Thoracic aorta (tissue), 2 donors: ENCODE measurements around the gene CHAC1. TPM values are rescaled to one million over a fixed set of nuclear protein-coding genes. Genes with fewer than 3 reads are reported as not detected.

Experiments used
- ATAC-seq: fragments of 150-250 bp; one replicate; pipeline ENCODE4 v1.8.0; 2017; ENCODE audit warnings: low read depth; ENCODE audit not compliant: insufficient number of reproducible peaks, low FRiP score
- DNase-seq: peaks from one replicate; pipeline ENCODE4 v3.0.0-alpha.2; 2020; ENCODE audit warnings: low spot score
- H3K27ac ChIP-seq, 2 donors: fragments of 200-600 bp; sonication (generic); 1 replicate in 1 of 2; 2 replicates in 1 of 2; pipeline ENCODE4 v1.5.1; 2016; ENCODE audit warnings: mild to moderate bottlenecking in 2 of 2, moderate library complexity in 2 of 2
- H3K27me3 ChIP-seq: fragments of 200-600 bp; sonication (generic); replicated peaks from 2 replicates; pipeline ENCODE4 v1.6.0; 2016; ENCODE audit warnings: mild to moderate bottlenecking; ENCODE audit not compliant: insufficient read depth
- H3K36me3 ChIP-seq: fragments of 200-600 bp; sonication (generic); one replicate; pipeline ENCODE4 v1.5.1; 2016
- H3K4me1 ChIP-seq, 2 donors: fragments of 200-600 bp; sonication (generic); 1 replicate in 1 of 2; 2 replicates in 1 of 2; pipeline versions ENCODE4 v1.5.1 to v1.6.0; 2016; ENCODE audit warnings: low read depth in 2 of 2, mild to moderate bottlenecking in 1 of 2; ENCODE audit not compliant: control insufficient read depth in 1 of 2
- H3K4me3 ChIP-seq: fragments of 200-600 bp; sonication (generic); 2 replicates; pipeline ENCODE4 v1.5.1; 2016; ENCODE audit warnings: mild to moderate bottlenecking
- H3K9me3 ChIP-seq: fragments of 200-600 bp; sonication (generic); 2 replicates; pipeline ENCODE4 v1.5.1; 2016
- total RNA-seq, 2 donors: library from RNA; depleted of rRNA; stranded (reverse); fragments of >200 nt; gene quantifications; one replicate each; pipeline versions ENCODE4 v1.1.0 to v1.2.3, GENCODE V29; 2016
- TF ChIP-seq, protein P1 (sequence below): fragments of 200-600 bp; sonication (generic); IDR thresholded peaks from one replicate; pipeline ENCODE4 v1.5.1; 2019; ENCODE audit warnings: antibody characterized with exemption

Gene CHAC1
- total RNA-seq, 2 donors from 2014 or later: 3.9 to 7.3 TPM

DNA sequence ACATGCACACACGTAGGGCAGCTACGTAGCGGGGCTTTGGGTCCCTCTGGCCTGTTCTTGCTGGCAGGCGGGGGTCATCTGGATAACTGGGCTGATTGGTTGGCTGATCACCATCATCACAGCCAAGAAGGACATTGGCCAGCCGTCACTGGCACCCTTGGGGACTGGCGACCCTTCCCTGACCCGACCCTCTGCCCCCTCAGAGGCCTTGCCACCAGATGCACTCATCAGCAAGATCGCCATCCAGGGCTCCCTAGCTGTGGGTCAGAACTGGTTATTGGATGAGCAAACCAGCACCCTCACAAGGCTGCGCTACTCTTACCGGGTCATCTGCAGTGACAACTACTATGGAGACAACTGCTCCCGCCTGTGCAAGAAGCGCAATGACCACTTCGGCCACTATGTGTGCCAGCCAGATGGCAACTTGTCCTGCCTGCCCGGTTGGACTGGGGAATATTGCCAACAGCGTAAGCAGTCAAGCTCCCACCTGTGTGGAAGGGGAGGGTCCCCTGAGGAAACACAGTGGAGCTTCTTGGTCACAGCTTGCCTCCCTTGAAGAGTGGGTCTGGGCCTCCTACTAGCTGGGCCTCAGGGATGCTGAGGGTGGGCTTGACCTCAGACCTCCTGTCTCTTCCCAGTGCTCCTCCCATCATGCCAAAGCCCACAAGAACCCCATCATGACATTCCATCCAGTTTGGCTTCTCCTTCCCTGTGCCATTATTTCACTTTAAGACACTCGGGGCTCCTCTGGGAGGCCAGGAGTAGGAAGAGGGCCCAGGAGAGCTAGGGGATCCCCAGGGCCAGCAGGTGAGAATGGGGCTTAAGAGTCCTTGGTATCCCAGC, 21.8 kb upstream of the CHAC1 start:
- Histone ChIP-seq H3K36me3 (no peaks in the 10 kb centered on the region), H3K4me3 (peak overlapping the region; percentile 72), H3K9me3 (no peaks in the 10 kb centered on the region), H3K4me1 (peaks cover 36 to 49% of the 10 kb centered on the region in 2 donors), H3K27me3 (peaks cover 13% of the 10 kb centered on the region), H3K27ac (no peak overlapping the region)
- DNase-seq (no peak), ATAC-seq (no peak)
- TF ChIP-seq, protein P1, sequence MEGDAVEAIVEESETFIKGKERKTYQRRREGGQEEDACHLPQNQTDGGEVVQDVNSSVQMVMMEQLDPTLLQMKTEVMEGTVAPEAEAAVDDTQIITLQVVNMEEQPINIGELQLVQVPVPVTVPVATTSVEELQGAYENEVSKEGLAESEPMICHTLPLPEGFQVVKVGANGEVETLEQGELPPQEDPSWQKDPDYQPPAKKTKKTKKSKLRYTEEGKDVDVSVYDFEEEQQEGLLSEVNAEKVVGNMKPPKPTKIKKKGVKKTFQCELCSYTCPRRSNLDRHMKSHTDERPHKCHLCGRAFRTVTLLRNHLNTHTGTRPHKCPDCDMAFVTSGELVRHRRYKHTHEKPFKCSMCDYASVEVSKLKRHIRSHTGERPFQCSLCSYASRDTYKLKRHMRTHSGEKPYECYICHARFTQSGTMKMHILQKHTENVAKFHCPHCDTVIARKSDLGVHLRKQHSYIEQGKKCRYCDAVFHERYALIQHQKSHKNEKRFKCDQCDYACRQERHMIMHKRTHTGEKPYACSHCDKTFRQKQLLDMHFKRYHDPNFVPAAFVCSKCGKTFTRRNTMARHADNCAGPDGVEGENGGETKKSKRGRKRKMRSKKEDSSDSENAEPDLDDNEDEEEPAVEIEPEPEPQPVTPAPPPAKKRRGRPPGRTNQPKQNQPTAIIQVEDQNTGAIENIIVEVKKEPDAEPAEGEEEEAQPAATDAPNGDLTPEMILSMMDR: no peak

DNA sequence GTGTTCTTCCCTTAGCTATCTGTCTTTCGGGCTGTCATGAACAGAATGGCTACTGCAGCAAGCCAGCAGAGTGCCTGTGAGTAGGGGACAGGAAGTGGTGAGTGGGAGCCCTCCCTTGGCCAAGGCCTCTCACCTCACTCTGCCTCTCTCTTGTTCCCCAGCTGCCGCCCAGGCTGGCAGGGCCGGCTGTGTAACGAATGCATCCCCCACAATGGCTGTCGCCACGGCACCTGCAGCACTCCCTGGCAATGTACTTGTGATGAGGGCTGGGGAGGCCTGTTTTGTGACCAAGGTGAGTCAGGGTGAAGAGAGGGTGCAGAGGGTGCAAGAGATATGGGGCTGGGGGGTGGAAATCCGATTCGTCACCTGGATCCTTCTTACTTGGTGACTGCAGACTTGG, 21.1 kb upstream of the CHAC1 start:
- Histone ChIP-seq H3K4me1 (peaks cover 36 to 47% of the 10 kb centered on the region in 2 donors), H3K27me3 (peaks cover 13% of the 10 kb centered on the region), H3K4me3 (no peak overlapping the region), H3K27ac (no peak overlapping the region), H3K9me3 (no peaks in the 10 kb centered on the region), H3K36me3 (no peaks in the 10 kb centered on the region)
- no peak for ATAC-seq
- no peak for DNase-seq
- TF ChIP-seq, protein P1: no peak

DNA sequence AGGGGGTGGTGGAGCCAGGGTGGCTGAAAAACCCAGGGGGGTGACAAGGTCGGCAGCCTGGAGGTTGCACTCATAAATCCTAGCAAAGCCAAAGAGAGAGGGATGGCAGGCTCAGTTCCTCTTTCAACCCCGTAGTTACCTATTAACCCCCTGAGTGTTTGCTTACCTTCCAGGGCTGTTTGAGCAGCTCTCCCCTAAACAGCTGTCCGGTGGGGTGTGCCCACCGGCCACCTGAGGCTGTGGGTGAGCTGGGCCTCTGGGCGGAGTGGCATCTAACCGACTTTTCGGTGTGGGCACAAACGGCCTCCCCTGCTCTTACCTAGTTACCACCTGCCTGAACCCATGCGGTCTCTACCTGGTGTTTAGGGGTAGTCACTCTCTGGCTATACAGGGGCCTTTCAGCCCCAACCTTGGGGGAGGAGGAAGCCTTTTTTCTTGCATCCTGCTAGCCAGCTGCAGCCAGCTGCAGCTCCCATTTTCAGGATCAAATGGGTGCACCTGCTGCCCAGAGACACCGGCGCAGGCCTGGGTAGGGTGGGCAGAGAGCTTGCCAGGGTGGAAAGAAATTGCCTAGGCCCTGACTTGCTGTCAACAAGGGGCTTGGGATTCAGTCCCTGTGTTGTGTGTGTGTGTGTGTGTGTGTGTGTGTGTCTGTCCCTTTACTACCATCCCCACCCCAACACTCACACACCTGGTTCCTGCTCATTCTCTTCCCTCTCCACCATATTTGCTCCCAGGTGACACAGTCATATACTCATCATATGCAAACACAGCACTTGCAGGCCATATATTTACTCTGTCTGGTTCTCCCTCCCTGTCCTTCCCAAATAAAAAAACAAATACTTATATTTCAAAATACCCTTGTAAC, 20.4 kb upstream of the CHAC1 start:
- ATAC-seq: no peak
- Histone ChIP-seq H3K4me3 (no peak overlapping the region), H3K27me3 (peaks cover 13% of the 10 kb centered on the region)

DNA sequence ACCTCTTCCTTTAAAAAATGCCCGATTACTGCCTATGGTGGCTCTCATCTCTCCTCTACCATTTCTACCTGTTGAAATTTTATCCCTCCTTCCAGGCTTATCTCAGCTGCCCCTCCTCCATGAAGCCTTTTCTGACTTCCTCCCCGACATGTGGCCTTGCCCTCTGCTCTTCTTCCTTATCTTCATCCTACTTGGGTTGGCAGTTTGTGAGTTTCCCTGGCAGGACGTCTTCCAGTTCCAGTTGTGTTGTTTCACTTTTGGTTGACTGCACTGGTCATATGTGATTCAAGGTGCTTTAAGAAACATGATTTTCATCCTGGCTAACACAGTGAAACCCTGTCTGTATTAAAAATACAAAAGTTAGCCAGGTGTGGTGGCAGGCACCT, 19.8 kb upstream of the CHAC1 start:
- H3K9me3 ChIP-seq: no peaks in the 10 kb centered on the region
- DNase-seq (no peak), ATAC-seq (no peak)
- no peak overlapping the region for H3K27ac ChIP-seq
- H3K36me3 ChIP-seq: no peaks in the 10 kb centered on the region
- peaks cover 28 to 41% of the 10 kb centered on the region in 2 donors for H3K4me1 ChIP-seq
- no peak overlapping the region for H3K4me3 ChIP-seq
- H3K27me3 ChIP-seq: peaks cover 13% of the 10 kb centered on the region
- TF ChIP-seq, protein P1: no peak

More for the DNA sequence above, 20.4 kb upstream of the CHAC1 start:
- Histone ChIP-seq H3K4me1 (peaks cover 34 to 47% of the 10 kb centered on the region in 2 donors), H3K36me3 (no peaks in the 10 kb centered on the region), H3K27ac (no peak overlapping the region), H3K9me3 (no peaks in the 10 kb centered on the region)
- TF ChIP-seq, protein P1: no peak
- DNase-seq: no peak

DNA sequence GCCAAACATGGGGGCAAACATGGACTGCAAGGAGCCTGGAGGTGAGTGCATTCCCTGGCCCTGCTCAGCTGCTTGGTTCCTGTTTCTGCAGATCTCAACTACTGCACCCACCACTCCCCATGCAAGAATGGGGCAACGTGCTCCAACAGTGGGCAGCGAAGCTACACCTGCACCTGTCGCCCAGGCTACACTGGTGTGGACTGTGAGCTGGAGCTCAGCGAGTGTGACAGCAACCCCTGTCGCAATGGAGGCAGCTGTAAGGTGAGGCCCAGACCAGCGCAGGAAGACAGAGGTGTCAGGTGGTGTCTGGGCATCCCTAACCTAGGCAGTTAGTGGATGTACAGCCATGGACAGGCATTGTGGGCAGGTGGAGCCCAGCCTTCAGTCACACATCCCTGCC, 18.8 kb upstream of the CHAC1 start:
- ATAC-seq: no peak
- H3K4me3 ChIP-seq: no peak overlapping the region
- H3K27me3 ChIP-seq: peaks cover 13% of the 10 kb centered on the region
- no peaks in the 10 kb centered on the region for H3K9me3 ChIP-seq
- H3K4me1 ChIP-seq: peaks cover 18 to 31% of the 10 kb centered on the region in 2 donors
- TF ChIP-seq, protein P1: no peak
- H3K36me3 ChIP-seq: no peaks in the 10 kb centered on the region
- no peak for DNase-seq
- no peak overlapping the region for H3K27ac ChIP-seq
